Measurements from ENCODE around the gene LCE3E. TPM values are rescaled to one million over a fixed set of nuclear protein-coding genes. Genes with fewer than 3 reads are reported as not detected.
"Not testable (repeated sequence)": the region's sequence is repeated elsewhere in the genome, so short reads cannot be mapped to it uniquely, and the experiment has no call there.

LCE3E gene
- polyA plus RNA-seq, 3 donors, result not detected

DNA sequence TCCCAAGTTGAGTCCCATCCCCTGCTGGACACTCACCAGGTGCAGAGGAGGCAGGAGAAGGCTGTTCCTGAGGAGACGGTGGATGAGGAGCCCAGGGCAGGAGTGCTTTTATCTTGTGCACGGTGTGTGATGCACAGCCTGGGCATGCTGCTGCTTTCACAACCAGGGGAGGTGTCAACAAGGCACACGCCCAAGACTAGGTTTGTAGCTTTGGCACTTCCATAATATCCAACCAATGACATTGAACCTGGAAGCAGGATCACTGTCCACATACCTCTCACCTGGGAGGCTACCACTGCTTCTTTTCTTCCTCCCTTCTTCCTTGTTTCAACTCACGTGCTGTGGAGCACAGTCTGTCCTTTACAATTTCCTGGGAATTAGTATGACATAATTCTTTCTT, 13.9 kb upstream of the LCE3E start, which contains the start of gene LCE3D:
TSS of gene LCE3D (minus strand) at position 84 of the 400 bp plus-strand sequence. CDS start 580 bp downstream, outside the sequence.
- Histone ChIP-seq H4K20me1 (ENCODE audit: insufficient read depth, low read length) (no peaks in the 10 kb centered on the region), H3K4me3 (replicated peaks in 1 of 3; ENCODE audit: low read depth in 2 of 3, low read length in 3 of 3) (no peak within 1 kb of the TSS), H3K4me2 (replicated peaks; ENCODE audit: extremely low read depth, low read length, poor library complexity, severe bottlenecking) (no peak within 1 kb of the TSS), H3K27ac (ENCODE audit: low read depth in 1 of 2, low read length in 2 of 2) (no peak within 1 kb of the TSS), H3K79me2 (ENCODE audit: insufficient read depth, low read length) (no peaks in the 10 kb centered on the region), H3K27me3 (ENCODE audit: control insufficient read depth in 2 of 2, insufficient read depth in 2 of 2, low read length in 2 of 2) (peaks cover 0 to 4% of the 10 kb centered on the region in 2 donors), H3K4me1 (ENCODE audit: control insufficient read depth in 1 of 2, insufficient read depth in 2 of 2, low read length in 2 of 2) (no peaks in the 10 kb centered on the region), H2AFZ (ENCODE audit: insufficient read depth, low read depth, low read length, poor library complexity, severe bottlenecking) (no peak within 1 kb of the TSS), H3K36me3 (replicated peaks in 1 of 2; ENCODE audit: control insufficient read depth in 1 of 2, insufficient read depth in 2 of 2, low read length in 2 of 2) (no peaks in the 10 kb centered on the region), H3K9me3 (replicated peaks in 1 of 2; ENCODE audit: control insufficient read depth in 1 of 2, insufficient read depth in 1 of 2, low read length in 2 of 2) (no peaks in the 10 kb centered on the region), H3K9ac (ENCODE audit: insufficient read depth, low read length, poor library complexity, severe bottlenecking) (no peak within 1 kb of the TSS)
- 92% methylated on average over 3 of the region's 4 CpGs for WGBS (ENCODE audit: insufficient coverage)
- Mint-ChIP-seq H3K4me3 (no peak within 1 kb of the TSS), H3K4me1 (no peaks in the 10 kb centered on the region), H3K9me3 (peaks cover 0 to 7% (median 0%) of the 10 kb centered on the region in 7 donors), H3K36me3 (no peaks in the 10 kb centered on the region), H3K27ac (no peak within 1 kb of the TSS), H3K27me3 (ENCODE audit: low read depth in 3 of 3) (peaks cover 2 to 5% (median 3%) of the 10 kb centered on the region in 3 donors)
- TF ChIP-seq, protein P1, sequence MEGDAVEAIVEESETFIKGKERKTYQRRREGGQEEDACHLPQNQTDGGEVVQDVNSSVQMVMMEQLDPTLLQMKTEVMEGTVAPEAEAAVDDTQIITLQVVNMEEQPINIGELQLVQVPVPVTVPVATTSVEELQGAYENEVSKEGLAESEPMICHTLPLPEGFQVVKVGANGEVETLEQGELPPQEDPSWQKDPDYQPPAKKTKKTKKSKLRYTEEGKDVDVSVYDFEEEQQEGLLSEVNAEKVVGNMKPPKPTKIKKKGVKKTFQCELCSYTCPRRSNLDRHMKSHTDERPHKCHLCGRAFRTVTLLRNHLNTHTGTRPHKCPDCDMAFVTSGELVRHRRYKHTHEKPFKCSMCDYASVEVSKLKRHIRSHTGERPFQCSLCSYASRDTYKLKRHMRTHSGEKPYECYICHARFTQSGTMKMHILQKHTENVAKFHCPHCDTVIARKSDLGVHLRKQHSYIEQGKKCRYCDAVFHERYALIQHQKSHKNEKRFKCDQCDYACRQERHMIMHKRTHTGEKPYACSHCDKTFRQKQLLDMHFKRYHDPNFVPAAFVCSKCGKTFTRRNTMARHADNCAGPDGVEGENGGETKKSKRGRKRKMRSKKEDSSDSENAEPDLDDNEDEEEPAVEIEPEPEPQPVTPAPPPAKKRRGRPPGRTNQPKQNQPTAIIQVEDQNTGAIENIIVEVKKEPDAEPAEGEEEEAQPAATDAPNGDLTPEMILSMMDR (IDR thresholded peaks at IDR 0.05), result no peak
- intact Hi-C loops (cut with micrococcal nuclease), result no loop called here
- no peak for DNase-seq

DNA sequence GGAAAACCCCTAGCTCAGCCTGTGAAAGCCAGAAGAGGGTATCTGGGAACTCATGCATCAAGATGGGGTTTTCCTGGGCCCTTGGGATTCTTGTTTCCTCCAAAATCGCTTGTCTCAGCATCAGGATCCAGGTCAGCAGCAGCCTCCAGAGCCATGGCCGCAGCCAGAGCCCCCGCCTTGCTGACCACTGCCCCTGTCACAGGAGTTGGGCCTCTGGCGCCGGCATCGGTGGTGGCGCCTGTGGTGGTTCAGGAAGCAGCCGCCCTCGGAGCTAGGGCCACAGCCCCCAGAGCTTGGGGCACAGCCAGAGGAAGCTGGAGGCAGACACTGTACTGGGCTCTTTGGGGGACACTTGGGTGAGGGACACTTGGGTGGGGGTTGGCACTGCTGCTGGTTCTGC, 12.9 kb upstream of the LCE3E start:
- H3K4me2 ChIP-seq (replicated peaks; ENCODE audit: extremely low read depth, low read length, poor library complexity, severe bottlenecking); H3K79me2 ChIP-seq (ENCODE audit: insufficient read depth, low read length); H3K4me3 Mint-ChIP-seq; H3K9me3 ChIP-seq (replicated peaks in 1 of 2; ENCODE audit: control insufficient read depth in 1 of 2, insufficient read depth in 1 of 2, low read length in 2 of 2); DNase-seq; H3K4me1 Mint-ChIP-seq; H3K27ac Mint-ChIP-seq; H3K36me3 Mint-ChIP-seq; H3K27me3 ChIP-seq (ENCODE audit: control insufficient read depth in 2 of 2, insufficient read depth in 2 of 2, low read length in 2 of 2); H3K4me3 ChIP-seq (replicated peaks in 1 of 3; ENCODE audit: low read depth in 2 of 3, low read length in 3 of 3); H2AFZ ChIP-seq (ENCODE audit: insufficient read depth, low read depth, low read length, poor library complexity, severe bottlenecking); H3K9ac ChIP-seq (ENCODE audit: insufficient read depth, low read length, poor library complexity, severe bottlenecking); H3K9me3 Mint-ChIP-seq; H3K4me1 ChIP-seq (ENCODE audit: control insufficient read depth in 1 of 2, insufficient read depth in 2 of 2, low read length in 2 of 2); H4K20me1 ChIP-seq (ENCODE audit: insufficient read depth, low read length); H3K36me3 ChIP-seq (replicated peaks in 1 of 2; ENCODE audit: control insufficient read depth in 1 of 2, insufficient read depth in 2 of 2, low read length in 2 of 2); H3K27ac ChIP-seq (ENCODE audit: low read depth in 1 of 2, low read length in 2 of 2); H3K27me3 Mint-ChIP-seq (ENCODE audit: low read depth in 3 of 3): not testable (repeated sequence)
- intact Hi-C loops (cut with micrococcal nuclease), result loop anchor here in 1 of 2 donors (10.0 kb wide), 1 partner anchor 45 kb away; the partner anchor contains the start of gene LCE3A
- WGBS (ENCODE audit: insufficient coverage), result 97% methylated on average over 3 of the region's 9 CpGs
